Astrocyte (in vitro differentiated cells and primary cell): ENCODE results near the gene CYP2A6. TPM values are rescaled to one million over a fixed set of nuclear protein-coding genes. Genes with fewer than 3 reads are reported as not detected.
"Not testable (repeated sequence)": the region's sequence is repeated elsewhere in the genome, so short reads cannot be mapped to it uniquely, and the experiment has no call there.

Experiments
- DNase-seq: peaks from one replicate; pipeline ENCODE4 v3.0.0-alpha.2; 2010; ENCODE audit warnings: low read depth
- FAIRE-seq: peaks from 2 replicates; lab custom pipeline; 2011; peaks lifted over from hg19 to GRCh38; lab: Jason Lieb, UNC
- H2AFZ ChIP-seq: 2 replicates; pipeline ENCODE4 v1.6.0; 2012; ENCODE audit warnings: low read depth, low read length, inconsistent platforms
- H3K27ac ChIP-seq: 2 replicates; pipeline ENCODE4 v1.5.1; 2011; ENCODE audit warnings: low read depth, low read length, inconsistent platforms
- H3K27me3 ChIP-seq: 2 replicates; pipeline ENCODE4 v1.6.0; 2011; ENCODE audit warnings: low read length, inconsistent platforms; ENCODE audit not compliant: insufficient read depth
- H3K36me3 ChIP-seq: 2 replicates; pipeline ENCODE4 v1.5.1; 2011; ENCODE audit warnings: low read length, inconsistent platforms; ENCODE audit not compliant: insufficient read depth
- H3K4me1 ChIP-seq: 2 replicates; pipeline ENCODE4 v1.5.1; 2011; ENCODE audit warnings: low read length, inconsistent platforms; ENCODE audit not compliant: insufficient read depth
- H3K4me2 ChIP-seq: 2 replicates; pipeline ENCODE4 v1.6.0; 2012; ENCODE audit warnings: low read length, inconsistent platforms
- H3K4me3 ChIP-seq: 2 replicates; pipeline ENCODE4 v1.5.1; 2011; ENCODE audit warnings: low read depth, mild to moderate bottlenecking, low read length, inconsistent platforms; ENCODE audit not compliant: insufficient read depth
- H3K79me2 ChIP-seq: 2 replicates; pipeline ENCODE4 v1.6.0; 2012; ENCODE audit warnings: mild to moderate bottlenecking, low read length, inconsistent platforms; ENCODE audit not compliant: insufficient read depth
- H3K9ac ChIP-seq: 2 replicates; pipeline ENCODE4 v1.6.0; 2012; ENCODE audit warnings: mild to moderate bottlenecking, low read length, inconsistent platforms
- H3K9me3 ChIP-seq: 2 replicates; pipeline ENCODE4 v1.5.1; 2012; ENCODE audit warnings: low read depth, mild to moderate bottlenecking, low read length, inconsistent platforms; ENCODE audit not compliant: insufficient read depth
- H4K20me1 ChIP-seq: 2 replicates; pipeline ENCODE4 v1.6.0; 2012; ENCODE audit warnings: low read length, inconsistent platforms; ENCODE audit not compliant: insufficient read depth
- H3K27ac Mint-ChIP-seq: one replicate; pipeline ENCODE4 v1.8.0; 2021; ENCODE audit warnings: mild to moderate bottlenecking, mixed read lengths; ENCODE audit not compliant: unreplicated experiment
- H3K27me3 Mint-ChIP-seq: one replicate; pipeline ENCODE4 v1.8.0; 2021; ENCODE audit warnings: low read depth, mixed read lengths; ENCODE audit not compliant: unreplicated experiment
- H3K36me3 Mint-ChIP-seq: one replicate; pipeline ENCODE4 v1.8.0; 2021; ENCODE audit warnings: low read depth, mixed read lengths; ENCODE audit not compliant: unreplicated experiment
- H3K4me1 Mint-ChIP-seq: one replicate; pipeline ENCODE4 v1.8.0; 2021; ENCODE audit warnings: low read depth, mixed read lengths; ENCODE audit not compliant: unreplicated experiment
- H3K4me3 Mint-ChIP-seq: one replicate; pipeline ENCODE4 v1.8.0; 2021; ENCODE audit warnings: mild to moderate bottlenecking, moderate library complexity, mixed read lengths; ENCODE audit not compliant: unreplicated experiment
- H3K9me3 Mint-ChIP-seq: one replicate; pipeline ENCODE4 v1.8.0; 2021; ENCODE audit warnings: mild to moderate bottlenecking, mixed read lengths; ENCODE audit not compliant: unreplicated experiment
- EZH2 ChIP-seq: IDR thresholded peaks from 2 replicates; pipeline ENCODE4 v1.6.1; 2012; ENCODE audit warnings: mild to moderate bottlenecking, low read length, inconsistent platforms; ENCODE audit not compliant: insufficient read depth
- total RNA-seq: library from RNA; stranded (reverse); gene quantifications from 2 replicates; pipeline ENCODE4 v1.2.1, GENCODE V29; 2021
- TF ChIP-seq, protein P1 (sequence below): IDR thresholded peaks from 2 replicates; pipeline ENCODE4 v1.5.1; 2011; ENCODE audit warnings: low read depth, mild to moderate bottlenecking, inconsistent platforms, low read length, moderate library complexity; ENCODE audit not compliant: insufficient read depth

CYP2A6 gene
- total RNA-seq, 1 donor from 2014 or later = not detected

DNA sequence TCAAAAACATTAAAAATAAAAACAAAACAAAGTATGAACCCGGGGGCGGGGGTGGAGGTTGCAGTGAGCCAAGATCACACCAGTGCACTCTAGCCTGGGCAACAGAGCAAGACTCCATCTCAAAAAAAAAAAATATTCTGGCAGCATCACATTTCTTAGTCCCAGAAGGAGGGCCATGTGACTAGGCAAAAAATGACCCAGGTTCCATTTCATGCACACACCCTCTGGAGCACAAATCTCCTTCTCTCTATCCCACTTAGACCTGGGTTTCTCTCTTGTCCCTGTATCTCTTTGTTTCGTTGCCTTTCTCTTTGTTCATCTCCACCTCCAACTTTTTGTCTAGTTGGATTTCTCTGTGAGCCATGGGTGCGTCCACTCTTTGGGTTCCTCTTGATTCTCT, 37.9 kb upstream of the CYP2A6 start:
- H3K9me3 Mint-ChIP-seq = peaks cover 4% of the 10 kb centered on the region
- Histone ChIP-seq H3K4me1 (no peaks in the 10 kb centered on the region), H4K20me1 (no peaks in the 10 kb centered on the region), H3K79me2 (no peaks in the 10 kb centered on the region), H3K9ac (no peak overlapping the region), H3K36me3 (no peaks in the 10 kb centered on the region), H3K9me3 (no peaks in the 10 kb centered on the region), H3K27me3 (no peaks in the 10 kb centered on the region), H2AFZ (no peak overlapping the region), H3K4me3 (no peak overlapping the region), H3K4me2 (no peak overlapping the region), H3K27ac (no peak overlapping the region)
- peaks cover 29% of the 10 kb centered on the region for H3K27me3 Mint-ChIP-seq
- no peak overlapping the region for H3K27ac Mint-ChIP-seq
- H3K36me3 Mint-ChIP-seq = no peaks in the 10 kb centered on the region
- H3K4me1 Mint-ChIP-seq = peaks cover 4% of the 10 kb centered on the region
- TF ChIP-seq, protein P1, sequence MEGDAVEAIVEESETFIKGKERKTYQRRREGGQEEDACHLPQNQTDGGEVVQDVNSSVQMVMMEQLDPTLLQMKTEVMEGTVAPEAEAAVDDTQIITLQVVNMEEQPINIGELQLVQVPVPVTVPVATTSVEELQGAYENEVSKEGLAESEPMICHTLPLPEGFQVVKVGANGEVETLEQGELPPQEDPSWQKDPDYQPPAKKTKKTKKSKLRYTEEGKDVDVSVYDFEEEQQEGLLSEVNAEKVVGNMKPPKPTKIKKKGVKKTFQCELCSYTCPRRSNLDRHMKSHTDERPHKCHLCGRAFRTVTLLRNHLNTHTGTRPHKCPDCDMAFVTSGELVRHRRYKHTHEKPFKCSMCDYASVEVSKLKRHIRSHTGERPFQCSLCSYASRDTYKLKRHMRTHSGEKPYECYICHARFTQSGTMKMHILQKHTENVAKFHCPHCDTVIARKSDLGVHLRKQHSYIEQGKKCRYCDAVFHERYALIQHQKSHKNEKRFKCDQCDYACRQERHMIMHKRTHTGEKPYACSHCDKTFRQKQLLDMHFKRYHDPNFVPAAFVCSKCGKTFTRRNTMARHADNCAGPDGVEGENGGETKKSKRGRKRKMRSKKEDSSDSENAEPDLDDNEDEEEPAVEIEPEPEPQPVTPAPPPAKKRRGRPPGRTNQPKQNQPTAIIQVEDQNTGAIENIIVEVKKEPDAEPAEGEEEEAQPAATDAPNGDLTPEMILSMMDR = no peak
- TF ChIP-seq EZH2 = no peak
- H3K4me3 Mint-ChIP-seq = no peak overlapping the region
- DNase-seq (no peak), FAIRE-seq (no peak)

DNA sequence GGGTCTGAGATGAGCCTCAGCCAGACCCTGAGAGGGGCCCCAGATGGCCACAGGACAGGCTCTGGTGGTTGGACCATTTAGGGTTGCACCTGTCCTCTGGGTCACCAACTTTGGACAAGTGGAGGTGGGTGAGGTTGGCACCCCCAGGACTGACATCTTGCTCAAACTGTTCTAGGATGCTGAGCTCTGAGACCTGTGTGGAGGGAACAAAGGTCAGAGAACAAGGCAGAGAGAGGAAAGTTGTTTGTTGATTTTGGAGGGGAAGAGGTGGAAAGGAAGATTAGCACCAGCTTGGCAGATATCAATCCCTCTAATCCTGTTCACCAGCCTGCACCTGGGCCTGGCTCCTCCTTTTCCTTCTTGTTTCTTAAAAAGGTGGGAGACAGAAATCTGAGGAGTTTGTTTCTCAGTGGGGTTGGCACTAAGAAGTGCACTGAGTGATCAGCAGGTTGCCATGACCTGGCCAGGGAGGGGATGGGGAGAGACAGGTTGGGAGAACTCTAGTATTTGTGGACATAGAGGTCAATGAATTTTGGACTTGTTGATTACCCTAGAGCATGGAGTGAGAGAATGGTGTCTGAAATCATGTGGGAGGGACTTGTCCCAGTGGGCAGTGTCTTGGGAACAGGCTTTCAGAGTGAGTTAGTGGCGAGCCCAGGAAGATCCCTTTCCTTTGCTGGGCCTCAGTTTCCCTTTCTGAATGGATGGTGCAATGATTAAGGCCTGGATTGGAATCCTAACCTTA, 34.1 kb upstream of the CYP2A6 start:
- not testable (repeated sequence) for H3K9ac ChIP-seq, H2AFZ ChIP-seq, H3K79me2 ChIP-seq, H3K4me1 Mint-ChIP-seq, H3K36me3 ChIP-seq, H3K4me2 ChIP-seq, H3K27ac ChIP-seq, H3K4me3 ChIP-seq, DNase-seq, H3K9me3 ChIP-seq, FAIRE-seq, H3K36me3 Mint-ChIP-seq, H4K20me1 ChIP-seq, H3K27me3 ChIP-seq, H3K4me1 ChIP-seq, H3K4me3 Mint-ChIP-seq, H3K27ac Mint-ChIP-seq
- Mint-ChIP-seq H3K27me3 (peaks cover 45% of the 10 kb centered on the region), H3K9me3 (peaks cover 17% of the 10 kb centered on the region)

DNA sequence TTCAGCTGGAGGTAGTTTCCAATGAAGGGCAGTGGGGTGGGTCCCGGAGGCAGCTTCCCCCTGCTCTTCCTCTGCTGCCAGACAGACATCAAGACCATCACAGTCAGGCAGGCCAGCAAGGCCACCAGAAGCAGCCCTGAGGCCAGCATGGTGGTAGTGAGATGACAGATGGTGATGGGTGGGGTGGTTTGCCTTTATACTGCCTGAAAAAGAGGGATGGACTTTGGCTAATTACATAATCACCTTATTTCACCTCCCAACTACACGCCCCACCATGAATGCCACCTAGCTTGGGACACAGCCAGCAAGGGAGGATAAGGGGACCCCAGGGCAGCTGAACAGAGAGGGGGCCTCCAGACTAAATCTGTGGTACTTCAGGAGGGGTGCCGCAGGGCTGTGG, 31.8 kb upstream of the CYP2A6 start, which contains the start of gene CYP2A7:
Gene CYP2A7, minus strand, starts transcription at position 170 of the 400 bp plus-strand sequence. Its CDS starts 21 bp downstream, at position 149.
- not testable (repeated sequence) for H3K9ac ChIP-seq, H3K27ac ChIP-seq, H3K4me1 ChIP-seq, H3K27ac Mint-ChIP-seq, H3K4me3 ChIP-seq, H3K36me3 ChIP-seq, H3K4me1 Mint-ChIP-seq, H3K36me3 Mint-ChIP-seq, H2AFZ ChIP-seq, FAIRE-seq, H3K27me3 ChIP-seq, H4K20me1 ChIP-seq, H3K4me3 Mint-ChIP-seq, H3K4me2 ChIP-seq, H3K79me2 ChIP-seq, DNase-seq, H3K9me3 ChIP-seq
- peaks cover 64% of the 10 kb centered on the region for H3K27me3 Mint-ChIP-seq
- peaks cover 21% of the 10 kb centered on the region for H3K9me3 Mint-ChIP-seq

DNA sequence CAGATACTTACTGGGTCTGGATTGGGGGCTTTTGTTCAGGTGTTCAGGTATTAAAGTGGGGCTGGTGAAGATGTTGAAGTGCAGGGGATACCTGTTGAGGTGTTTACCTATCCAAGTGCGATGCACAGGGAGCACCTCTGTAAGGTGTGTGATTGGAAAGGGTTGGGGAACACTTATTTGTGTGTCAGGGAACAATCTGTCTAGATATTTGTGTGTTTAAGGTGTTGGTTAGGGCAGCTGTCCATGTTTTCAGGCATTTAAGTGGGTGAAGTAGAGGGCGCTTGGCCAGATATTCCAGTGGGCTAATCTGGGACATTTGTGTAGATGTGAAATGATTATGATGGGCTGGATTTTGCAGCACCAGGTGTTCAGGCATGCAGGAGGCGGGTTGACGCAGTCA, 29.1 kb upstream of the CYP2A6 start:
- not testable (repeated sequence) for H3K4me3 ChIP-seq, H2AFZ ChIP-seq, H3K4me1 Mint-ChIP-seq, H3K4me2 ChIP-seq, H4K20me1 ChIP-seq, H3K27ac Mint-ChIP-seq, H3K36me3 Mint-ChIP-seq, H3K79me2 ChIP-seq, DNase-seq, H3K4me1 ChIP-seq, H3K27ac ChIP-seq, H3K9me3 ChIP-seq, H3K27me3 ChIP-seq, H3K36me3 ChIP-seq, H3K4me3 Mint-ChIP-seq, H3K9ac ChIP-seq, FAIRE-seq
- H3K9me3 Mint-ChIP-seq = peaks cover 25% of the 10 kb centered on the region
- H3K27me3 Mint-ChIP-seq = peaks cover 75% of the 10 kb centered on the region

DNA sequence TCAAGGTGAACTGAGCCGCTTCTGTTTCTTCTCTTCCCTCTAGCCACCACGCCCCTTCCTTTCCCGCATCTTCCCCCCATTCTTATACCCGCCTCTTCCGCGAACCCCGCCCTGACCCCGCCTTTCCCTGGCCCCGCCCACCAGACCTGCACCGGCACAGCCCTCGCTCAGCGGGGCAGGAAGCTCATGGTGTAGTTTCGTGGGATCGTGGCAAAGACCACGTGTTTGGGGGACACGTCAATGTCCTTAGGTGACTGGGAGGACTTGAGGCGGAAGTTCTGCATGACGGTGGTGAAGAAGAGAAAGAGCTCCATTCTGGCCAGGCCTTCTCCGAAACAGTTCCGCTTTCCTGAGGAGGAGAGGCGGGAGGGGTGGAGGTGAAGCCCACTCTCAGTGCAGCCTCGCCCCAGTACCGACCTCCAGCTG, 25.3 kb upstream of the CYP2A6 start:
- H3K4me3 ChIP-seq, H4K20me1 ChIP-seq, H3K36me3 ChIP-seq, H3K4me3 Mint-ChIP-seq, H3K36me3 Mint-ChIP-seq, H3K27ac ChIP-seq, H3K9ac ChIP-seq, H3K27me3 ChIP-seq, DNase-seq, H3K27ac Mint-ChIP-seq, H3K4me1 ChIP-seq, H3K4me2 ChIP-seq, H3K9me3 ChIP-seq, FAIRE-seq, H2AFZ ChIP-seq, H3K4me1 Mint-ChIP-seq, H3K79me2 ChIP-seq: not testable (repeated sequence)
- Mint-ChIP-seq H3K9me3 (peaks cover 15% of the 10 kb centered on the region), H3K27me3 (peaks cover 62% of the 10 kb centered on the region)
